HG02981 (cell line): ENCODE measurements around the gene PRMT3.
"Not testable (repeated sequence)": the region's sequence is repeated elsewhere in the genome, so short reads cannot be mapped to it uniquely, and the experiment has no call there.

Source experiments
- ATAC-seq: cut with Tn5 transposase; IDR thresholded peaks from one replicate; pipeline ENCODE4 v1.9.1; 2021; ENCODE audit warnings: mild to moderate bottlenecking, moderate library complexity; ENCODE audit not compliant: unreplicated experiment

Gene PRMT3

GRCh38 chr11:20373568-20374209 is 13.8 kb upstream of the PRMT3 start:
- no peak for ATAC-seq

GRCh38 chr11:20374741-20375300 is 12.7 kb upstream of the PRMT3 start:
- ATAC-seq: no peak

GRCh38 chr11:20376162-20376730 is 11.3 kb upstream of the PRMT3 start:
- no peak for ATAC-seq

- not testable (repeated sequence) for ATAC-seq
Measured at GRCh38 chr11:20385996-20386395, 1.5 kb upstream of the PRMT3 start.

GRCh38 chr11:20388096-20389055 is 860 bp downstream of the PRMT3 start:
- ATAC-seq: peak; percentile 19

GRCh38 chr11:20397281-20397680 is 9.8 kb downstream of the PRMT3 start:
- peak; percentile 85 for ATAC-seq

GRCh38 chr11:20399498-20399897 is 12.0 kb downstream of the PRMT3 start:
- no peak for ATAC-seq

GRCh38 chr11:20403059-20403458 is 15.5 kb downstream of the PRMT3 start:
- ATAC-seq: no peak

- ATAC-seq: no peak
Measured at GRCh38 chr11:20406484-20406883, 19.0 kb downstream of the PRMT3 start.

GRCh38 chr11:20407344-20407743 is 19.8 kb downstream of the PRMT3 start:
- ATAC-seq: no peak

- no peak for ATAC-seq
Measured at GRCh38 chr11:20415432-20415831, 27.9 kb downstream of the PRMT3 start.

GRCh38 chr11:20417771-20418170 is 30.3 kb downstream of the PRMT3 start:
- no peak for ATAC-seq

- ATAC-seq: no peak
Measured at GRCh38 chr11:20421946-20422345, 34.4 kb downstream of the PRMT3 start.

- no peak for ATAC-seq
Measured at GRCh38 chr11:20429216-20429615, 41.7 kb downstream of the PRMT3 start.

GRCh38 chr11:20438637-20439036 is 51.1 kb downstream of the PRMT3 start:
- ATAC-seq: no peak

- ATAC-seq: no peak
Measured at GRCh38 chr11:20443596-20443995, 56.1 kb downstream of the PRMT3 start.

- ATAC-seq: no peak
Measured at GRCh38 chr11:20444535-20444934, 57.0 kb downstream of the PRMT3 start.

- ATAC-seq: no peak
Measured at GRCh38 chr11:20448834-20449233, 61.3 kb downstream of the PRMT3 start.

- ATAC-seq: no peak
Measured at GRCh38 chr11:20450829-20451228, 63.3 kb downstream of the PRMT3 start.

- no peak for ATAC-seq
Measured at GRCh38 chr11:20451568-20451967, 64.1 kb downstream of the PRMT3 start.

- no peak for ATAC-seq
Measured at GRCh38 chr11:20452585-20452984, 65.1 kb downstream of the PRMT3 start.
